ENCODE results near the gene MAPK9.
A peak's percentile ranks its signal among the peaks of the same experiment; 100 is the strongest.

Gene MAPK9
- total RNA-seq: 45.7 to 60.3 (median 56.6) reads per million in 4 experiments

DNA sequence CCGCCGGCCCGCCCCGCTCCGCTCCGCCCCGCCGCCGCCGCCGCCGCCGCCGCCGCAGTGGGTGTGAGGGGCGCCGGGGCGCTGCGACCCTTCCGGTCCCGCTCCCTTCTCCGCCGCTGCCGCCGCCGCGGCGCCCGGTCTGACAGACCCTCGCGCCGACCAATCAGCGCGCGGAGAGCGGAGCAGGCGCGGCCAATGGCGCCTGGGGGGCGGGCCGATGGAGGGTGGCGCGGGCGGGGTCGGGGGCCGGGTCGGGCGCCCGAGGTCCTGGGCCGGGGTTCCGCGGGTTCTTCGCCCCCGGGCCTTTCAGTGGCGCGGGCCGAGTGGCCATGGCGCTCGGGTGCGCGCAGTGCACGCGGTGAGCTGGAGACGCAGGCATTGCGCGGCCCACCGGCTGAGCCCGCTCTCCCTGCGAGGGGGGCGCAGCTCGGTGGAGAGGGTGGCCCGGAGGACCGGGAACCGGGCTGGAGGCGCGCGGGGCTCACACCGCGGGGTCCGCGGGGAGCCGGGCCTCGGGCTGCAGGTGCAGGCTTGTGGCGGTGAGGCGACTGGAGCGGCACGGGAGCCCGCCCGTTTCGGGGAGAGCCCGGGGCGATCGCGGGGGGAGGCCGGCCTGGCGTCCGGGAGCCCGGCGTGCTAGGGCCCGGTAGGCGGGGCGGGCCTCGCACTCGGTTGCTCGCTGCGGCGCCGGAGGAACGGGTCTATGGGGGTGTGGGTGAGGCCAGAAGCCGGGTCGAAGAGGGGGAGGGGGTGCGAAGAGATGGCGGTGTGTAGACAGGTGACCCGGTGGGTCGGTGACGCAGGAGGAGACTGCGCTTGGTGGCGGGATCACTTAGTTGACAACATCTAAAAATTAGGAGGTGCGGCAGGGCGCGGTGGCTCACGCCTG is at the start of gene MAPK9:
MAPK9 (minus strand) TSS at position 141 of the 889 bp plus-strand sequence. CDS start 11,522 bp downstream, outside the sequence.
- peak; percentile 80 for DNase-seq

DNA sequence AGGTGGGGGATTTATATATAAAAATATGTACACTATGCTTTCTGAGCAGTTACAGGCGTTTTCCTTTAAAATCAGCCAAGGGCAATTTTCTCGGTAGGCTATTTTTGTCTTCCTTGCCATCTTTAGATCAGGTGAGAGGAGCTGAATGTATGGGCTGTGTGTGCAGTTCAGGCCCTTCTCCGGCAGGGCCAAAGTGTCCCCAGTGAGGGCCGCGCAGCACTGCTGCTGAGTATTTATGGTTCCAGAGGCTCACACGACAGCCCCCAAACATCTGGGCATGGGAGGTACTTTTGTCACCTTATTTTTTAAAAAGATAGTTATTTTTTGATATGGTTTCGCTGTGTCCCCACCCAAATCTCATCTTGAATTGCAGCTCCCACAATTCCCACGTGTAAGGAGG is 49.7 kb upstream of the MAPK9 start:
- DNase-seq: no peak

DNA sequence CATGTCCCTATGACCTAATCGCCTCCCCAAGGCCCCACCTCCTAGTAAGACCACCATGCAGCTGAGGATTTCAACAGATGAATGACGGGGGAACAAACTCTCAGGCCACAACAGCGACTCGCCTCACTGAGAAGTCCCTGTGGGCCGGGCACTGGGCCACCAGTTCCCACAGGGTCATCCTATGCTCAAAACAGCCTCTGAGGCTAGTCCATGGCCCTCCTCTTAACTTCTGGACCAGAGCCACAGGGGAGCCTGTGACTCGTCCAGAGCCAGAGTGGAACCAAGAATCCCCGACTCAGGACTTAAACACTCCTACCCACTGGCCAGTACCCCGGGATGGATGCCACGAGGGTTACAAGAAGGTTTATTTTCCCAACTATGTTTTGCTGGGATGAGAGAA is 49.0 kb upstream of the MAPK9 start:
- DNase-seq: no peak

DNA sequence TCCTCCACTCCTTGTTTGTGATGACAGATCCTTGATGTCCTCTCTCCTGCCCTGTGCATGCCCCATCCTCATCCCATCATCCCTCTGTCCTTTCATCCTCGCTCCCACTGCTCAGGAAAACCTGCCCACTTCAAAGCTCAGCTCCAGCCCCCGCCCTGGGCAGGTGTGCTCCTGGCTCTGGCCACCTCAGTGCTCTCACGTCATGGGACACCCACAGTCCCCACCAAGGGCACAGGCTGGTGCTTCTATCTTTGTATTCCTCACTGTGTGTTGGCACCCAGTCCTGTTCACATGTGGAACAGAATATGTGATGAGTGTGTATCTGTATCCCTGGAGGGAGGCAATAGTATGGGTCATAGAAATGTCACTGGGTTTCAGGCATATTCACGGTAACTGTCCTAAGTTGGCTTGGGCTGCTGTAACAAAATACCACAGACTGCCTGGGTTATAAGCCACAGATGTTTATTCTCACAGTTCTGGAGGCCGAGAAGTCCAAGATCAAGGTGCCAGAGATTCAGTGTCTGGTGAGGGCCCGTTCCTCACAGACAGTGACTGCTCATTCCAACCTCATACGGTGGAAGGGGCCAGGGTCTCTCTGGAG is 47.8 kb upstream of the MAPK9 start:
- DNase-seq: no peak

DNA sequence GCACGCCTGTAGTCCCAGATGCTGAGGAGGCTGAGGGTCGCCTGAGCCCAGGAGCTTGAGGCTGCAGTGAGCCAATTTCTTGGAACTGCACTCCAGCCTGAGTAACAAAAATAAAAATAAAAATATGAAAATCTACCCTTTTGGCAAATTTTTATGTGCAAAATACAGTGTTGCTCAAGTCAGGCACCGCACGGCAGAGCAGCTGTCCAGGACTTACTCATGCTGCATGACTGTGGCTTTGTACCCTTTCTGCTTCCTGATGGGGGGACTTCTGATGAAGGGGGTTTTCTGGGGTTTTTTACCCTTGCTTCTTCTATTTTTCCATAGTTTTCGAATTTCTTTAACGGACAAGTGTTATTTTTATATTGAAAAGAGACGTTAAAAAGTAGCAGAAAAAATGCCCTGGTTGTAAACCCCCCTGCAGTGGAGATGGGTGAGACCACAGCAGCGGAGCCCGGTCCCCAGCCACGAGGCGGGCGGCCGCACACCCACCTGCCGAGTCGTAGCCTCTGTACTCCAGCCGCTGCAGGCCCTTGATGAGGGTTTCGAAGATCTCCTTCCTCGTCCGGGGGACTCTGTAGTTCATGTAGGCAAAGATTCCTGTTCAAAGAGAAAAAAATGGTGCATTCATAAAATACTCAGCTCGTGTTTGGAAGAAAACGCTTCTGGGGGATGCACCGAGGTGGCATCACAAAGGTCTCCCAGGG is 46.3 kb upstream of the MAPK9 start:
- no peak for DNase-seq

DNA sequence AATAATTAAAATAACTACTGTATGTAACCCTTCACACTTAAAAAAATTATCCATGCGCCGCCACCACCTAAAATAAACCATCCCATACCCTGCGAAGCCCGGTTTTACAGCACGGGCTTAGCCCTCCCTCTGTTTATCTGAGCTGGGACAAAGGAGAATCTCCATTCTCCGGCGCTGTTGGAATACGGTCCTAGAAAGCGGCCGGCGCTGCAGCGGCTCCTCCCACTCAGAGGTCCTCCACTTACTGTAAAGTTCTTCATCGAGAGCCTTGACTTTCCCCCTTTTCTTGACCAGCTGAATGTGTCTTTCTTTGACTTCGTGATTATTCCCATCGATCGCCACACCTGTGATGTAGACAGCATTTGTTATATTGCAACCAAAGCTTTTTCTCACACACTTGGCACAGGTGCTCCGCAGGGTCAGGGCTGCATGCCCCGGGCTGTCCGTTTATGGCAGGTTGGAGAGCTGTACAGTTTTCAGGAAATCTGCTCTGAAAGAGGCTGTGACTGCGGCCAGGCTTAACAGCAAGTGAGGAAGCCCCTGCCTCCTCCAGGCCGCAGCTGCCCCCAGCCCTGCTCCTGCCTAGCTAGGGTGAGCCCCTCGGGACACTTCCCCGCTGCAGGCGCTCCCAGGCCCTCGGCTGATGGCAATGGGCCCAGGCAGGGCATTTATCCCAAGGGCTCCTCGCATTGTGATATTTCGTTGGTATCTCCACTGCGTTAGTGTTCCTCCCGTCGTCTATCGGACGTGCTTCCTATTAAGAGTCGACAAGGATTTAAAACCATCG is 44.5 kb upstream of the MAPK9 start:
- no peak for DNase-seq

DNA sequence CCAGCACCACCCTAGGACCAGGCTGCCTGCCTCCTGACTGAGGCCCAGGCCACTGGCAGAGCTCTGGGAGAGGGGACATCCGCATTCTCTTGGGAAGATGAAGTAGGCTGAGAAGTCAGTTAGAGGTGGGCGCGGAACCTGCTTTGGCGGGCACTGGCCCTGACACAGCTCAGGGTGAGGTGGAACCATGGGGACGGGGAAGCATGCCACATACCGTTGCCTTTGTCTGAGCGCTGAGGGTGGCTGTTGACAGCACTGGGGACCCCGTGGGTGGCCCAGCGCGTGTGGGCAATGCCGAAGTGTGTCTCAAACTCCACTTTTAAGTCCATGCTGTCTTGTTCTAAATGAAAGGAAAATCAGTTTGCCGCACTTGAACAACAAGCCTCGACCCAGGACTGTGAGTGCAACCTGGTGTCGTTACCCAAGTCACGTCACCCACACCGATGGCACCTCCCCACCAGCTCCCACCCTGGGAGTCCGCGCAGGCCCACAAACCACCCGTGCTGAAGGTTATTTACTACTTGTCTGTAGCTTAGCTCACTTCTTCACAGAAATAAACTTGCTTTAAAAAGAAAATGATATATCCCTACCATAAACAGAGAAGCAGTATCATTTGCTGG is 43.8 kb upstream of the MAPK9 start:
- DNase-seq: no peak

DNA sequence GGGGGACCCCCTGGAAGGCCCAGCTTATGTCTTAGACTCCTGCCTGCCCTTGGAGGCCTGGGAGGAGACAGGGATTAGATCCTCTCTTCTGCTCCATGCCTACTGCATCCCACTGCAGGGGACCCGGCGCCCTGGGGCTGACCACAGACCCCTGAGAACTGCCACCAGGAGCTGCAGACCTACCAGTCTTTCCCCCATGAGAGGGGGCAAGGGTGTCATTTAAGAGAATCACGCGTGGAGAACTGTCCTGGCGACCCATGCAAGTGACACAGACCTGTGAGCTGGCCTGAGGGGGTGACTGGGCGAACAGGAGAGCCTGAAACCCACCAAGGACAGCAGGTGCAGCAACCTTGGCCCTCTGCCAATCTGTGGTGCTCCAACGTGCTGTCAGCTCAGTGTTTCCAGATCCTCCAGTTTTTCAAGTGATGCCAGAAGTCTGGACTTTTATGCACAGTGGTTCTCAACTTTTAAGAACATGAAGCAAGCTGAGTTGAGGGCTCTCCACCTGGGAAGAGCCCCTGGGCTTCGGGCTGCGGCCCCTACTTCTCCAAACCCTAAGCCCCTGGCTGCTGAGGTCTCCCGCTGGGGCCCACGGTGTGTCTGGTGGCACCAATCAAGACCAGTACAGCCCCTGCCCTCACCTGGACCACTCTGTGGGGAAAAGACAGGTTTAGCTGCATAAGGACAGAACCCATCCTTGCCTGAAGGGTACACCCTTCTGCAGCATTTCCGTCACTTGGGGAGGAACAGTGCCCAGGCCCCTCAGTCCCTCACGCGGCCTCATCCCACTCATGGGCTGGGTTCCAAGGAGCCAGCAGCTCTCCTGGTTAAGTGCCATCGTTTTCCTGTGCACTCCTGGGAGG is 43.1 kb upstream of the MAPK9 start:
- DNase-seq: no peak

DNA sequence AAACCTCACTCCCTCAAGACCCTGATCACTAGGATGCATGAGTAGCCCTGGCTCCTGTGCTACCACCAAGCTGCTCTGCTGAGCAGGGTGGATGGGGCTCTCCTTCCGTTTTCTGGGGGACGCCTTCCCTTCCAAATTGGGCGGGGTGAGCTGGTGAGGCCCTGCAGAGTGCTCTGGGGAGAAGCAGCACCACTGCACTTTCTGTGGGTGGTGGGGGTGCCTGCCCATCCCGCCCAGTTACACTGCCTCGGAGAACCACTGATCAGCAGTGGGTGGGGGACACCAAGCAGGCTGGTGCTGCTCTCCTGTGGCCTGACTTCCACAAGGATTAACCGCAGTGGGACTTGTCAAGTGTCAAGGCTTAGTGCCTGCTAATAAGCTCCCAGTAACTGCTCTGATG is 42.3 kb upstream of the MAPK9 start:
- DNase-seq: no peak

DNA sequence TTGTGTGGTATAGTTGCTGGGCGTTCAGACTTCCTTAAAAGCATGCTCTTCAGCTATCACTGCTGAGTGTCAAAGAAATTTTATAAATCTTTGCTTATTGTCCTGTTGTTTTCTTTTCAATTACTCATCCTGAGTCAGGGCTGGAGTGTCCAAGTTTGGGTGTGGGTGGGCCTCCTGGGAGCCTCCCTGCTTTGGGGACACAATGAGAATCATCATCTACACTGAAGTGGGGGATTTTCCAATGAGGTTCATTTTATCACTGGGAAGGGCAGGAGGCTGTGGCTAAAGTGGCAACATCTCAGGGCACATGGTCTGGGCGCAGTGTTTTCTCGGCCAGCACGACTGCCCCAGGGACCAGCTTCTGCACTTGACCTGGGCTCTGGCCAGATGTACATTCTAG is 41.8 kb upstream of the MAPK9 start:
- DNase-seq: no peak

DNA sequence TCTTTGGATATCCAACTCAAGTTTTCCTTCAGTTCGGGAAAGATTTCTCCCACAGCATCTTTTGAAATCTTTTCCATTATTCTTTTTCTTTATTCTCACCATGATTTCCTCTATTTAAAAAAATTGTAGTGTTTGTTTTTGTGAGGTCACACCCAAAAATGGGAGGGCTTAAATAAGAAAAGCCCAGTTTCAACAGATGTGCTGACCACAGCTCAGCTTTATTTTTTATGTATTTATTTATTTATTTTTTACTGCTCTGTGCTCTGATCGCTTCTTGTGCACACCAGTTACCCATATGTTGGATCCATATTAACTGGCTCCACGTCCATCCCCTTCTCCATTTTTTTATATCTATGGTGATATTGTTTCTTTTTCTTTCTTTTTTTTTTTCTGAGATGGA is 41.0 kb upstream of the MAPK9 start:
- no peak for DNase-seq

DNA sequence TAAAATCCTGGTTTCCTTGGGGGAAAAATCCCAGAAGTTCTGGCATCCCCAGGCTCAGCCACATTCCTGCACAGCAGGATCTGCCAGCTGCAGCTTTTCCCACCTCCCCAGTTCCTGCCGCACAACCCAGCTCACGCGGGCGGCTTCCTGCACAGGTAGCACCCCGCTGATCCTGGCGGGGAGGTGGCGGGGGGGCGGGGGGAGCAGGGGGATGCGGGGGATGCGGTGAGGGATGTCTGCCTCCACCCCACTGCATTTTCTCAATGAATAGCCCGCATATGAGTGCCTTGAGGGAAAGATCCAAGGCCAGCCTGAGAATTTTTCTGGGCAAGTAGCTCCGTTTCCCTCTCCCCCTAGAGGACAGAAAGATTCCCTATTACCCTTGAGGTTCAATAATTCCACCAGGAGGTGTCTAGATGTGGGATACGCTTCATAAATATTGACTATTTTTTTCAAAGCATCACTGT is 40.2 kb upstream of the MAPK9 start:
- no peak for DNase-seq

DNA sequence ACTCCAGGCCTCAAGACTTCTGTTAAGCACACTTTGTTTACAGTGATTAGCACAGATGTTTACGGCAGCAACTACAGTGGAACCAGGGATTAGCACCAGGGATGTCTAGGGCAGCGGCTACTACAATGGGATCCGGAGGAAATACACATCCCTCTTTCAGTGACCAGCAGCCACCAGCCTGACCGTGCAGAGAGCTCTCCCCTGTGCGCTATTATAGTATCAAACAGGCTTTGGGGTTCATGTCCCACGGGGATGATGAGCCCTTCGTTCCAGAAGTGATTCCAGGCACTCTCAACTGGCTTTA is 39.7 kb upstream of the MAPK9 start:
- no peak for DNase-seq

DNA sequence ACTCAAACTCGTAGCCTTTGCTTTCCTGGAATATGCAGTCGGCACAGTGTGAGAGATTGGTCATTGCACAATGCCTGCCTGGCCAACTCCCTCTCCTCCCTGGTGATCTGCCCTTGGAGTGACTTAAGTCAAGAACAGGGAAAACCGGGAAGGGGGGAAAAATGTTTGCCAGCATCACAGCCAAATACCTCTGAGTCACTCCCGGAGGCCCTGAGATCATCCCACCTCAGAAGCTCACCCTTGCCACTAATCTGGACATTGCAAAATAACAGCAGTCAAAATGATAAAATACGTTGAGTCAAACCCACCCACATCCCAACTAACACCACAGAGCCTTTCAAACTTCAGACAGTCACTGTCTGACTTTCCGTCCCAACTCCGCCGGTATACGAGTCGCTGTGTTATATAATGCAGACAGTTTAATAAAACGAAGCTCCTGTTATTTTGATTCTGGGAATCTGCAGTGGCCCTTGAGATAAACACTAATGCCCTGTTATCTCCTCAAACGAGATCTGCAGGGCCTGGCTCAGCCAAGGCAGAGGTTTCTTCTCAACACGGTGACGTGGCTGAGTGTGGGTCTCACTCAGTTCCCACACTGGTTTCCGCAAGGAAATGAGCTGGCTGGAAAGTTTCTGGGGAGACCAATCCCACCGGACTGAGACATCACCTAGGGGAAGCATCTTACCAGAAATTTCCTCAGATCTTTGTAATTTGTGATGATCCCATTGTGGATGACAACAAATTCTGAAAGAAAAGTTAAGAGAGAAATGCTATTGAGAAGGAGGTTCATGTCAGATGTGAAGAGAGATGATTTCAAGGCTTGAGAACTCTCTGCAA is 39.1 kb upstream of the MAPK9 start:
- DNase-seq: no peak

DNA sequence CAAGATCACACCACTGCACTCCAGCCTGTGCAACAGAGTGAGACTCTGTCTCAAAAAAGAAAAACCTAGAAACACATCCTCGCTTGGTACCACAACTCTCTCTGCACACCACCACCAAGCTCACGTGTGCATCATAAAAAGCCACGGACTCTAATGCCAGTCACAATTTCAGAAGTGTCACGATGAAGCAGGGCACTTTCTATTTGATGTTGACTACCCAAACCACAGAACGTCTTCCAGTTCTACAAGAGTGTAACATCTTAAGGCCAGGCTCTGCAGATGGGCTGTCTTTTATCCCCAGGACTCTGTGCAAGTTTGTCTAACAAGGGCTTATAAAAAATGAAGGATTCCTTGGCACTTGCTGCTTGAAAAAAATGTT is 38.4 kb upstream of the MAPK9 start:
- DNase-seq: no peak

DNA sequence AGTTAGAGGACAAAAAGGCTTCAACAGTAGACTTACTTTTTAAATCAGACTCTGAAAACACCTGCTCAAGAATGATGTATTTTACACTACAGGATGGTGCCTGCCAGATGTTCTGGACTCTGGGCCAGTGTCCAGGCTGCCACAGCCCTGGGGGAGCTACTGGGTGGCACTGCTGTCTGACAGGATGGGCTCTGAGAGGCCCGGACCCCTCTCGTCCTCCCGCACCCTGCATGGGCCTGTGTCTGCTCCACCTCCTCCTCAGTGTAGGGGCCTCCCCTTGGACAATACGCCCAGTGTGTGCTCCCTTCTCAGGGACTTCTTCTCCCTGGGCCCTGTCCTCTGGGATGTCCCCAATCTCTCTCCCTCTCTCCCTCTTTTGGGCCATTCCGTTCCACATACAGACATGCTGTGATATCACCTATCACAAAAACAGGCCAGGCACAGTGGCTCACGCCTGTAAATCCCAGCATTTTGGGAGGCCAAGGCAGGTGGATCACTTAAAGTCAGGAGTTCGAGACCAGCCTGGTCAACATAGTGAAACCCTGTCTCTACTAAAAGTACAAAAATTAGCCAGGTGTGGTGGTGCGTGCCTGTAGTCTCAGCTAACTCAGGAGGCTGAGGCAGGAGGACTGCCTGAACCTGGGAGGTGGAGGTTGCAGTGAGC is 37.9 kb upstream of the MAPK9 start:
- DNase-seq: no peak

DNA sequence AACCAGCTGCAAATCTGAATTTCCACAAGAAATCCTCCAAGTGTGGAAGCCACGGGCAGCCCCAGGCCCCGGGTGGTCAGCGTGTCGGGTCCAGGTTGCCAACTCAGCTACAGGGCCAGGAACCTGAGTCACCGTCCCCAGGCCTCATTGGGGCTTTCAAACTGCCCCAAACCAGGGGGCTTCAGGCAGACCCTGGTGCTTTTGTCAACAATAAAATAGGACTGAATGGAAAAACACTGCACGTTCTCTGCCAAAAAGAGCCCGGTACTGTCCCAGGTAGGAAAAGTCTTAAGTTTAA is 37.2 kb upstream of the MAPK9 start:
- no peak for DNase-seq

DNA sequence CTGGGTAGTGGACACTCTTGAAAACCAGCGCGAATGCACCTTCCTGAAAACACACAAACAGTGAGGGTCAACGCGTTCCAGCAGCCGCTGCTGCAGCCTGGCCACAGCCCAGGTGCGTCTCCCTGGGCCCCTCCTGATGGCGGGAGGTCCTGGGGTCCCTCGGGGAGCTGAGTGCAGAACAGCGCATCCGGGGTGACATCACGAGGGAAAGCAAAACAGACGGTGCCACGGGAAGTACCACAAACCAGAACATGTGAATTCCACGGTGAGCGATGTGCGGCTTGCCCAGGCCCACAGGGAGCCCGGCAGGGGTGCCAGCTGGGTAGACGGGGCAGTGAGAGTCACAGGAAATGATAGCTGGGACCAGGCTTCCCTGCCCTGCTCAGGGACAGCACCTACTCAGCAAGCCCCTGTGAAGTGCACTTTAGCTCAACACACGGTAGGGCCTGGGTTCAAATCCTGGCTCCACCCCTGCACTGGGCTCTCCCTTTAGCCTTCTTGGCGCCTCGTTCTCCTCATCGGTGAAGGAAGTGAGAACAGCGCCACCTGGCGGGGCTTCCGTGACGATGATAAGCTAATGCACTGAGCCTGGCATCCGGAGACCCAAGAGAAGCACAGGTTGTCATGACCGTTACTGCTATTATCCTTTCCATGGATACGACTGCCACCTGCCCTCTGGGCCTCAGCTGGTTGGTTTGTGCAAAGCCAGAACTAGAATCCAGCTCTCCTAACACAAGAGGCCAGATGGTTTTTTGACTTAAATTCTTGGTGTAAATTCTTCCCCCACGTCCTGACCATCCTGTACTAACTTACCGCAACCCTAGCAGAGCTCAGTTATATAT is 36.6 kb upstream of the MAPK9 start:
- DNase-seq: peak; percentile 79

DNA sequence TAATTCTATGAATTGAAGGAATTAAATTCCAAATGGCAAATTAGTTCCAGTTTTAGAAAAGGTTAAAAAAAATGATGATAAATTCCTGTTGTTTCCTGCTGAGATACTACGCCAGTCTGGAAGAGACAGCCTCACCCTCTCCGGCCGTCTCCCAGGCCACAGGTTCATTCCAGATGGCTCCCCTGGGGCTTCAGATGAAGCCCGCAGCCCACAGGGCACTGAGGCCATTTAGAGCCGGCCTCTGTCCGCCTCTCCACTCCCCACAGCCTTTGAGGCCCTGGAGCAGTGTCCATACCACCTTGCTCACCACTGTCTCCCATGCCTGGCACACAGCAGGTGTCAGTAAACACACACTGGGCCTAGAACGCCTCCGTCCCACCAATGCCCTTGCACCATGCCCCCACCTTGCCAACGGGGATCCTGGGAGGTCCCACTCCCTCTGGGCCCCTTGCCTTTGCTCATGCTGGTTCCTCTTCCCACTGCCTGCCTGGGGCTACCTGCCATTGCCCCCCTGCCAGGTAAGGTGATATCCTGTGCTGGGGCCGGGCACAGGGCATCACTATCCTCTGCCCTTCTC is 35.2 kb upstream of the MAPK9 start:
- DNase-seq: no peak

Data from effector CD8-positive, alpha-beta T cell (primary cell).